Esophagus muscularis mucosa (tissue), 4 donors: ENCODE measurements around the gene NEO1. TPM values are rescaled to one million over a fixed set of nuclear protein-coding genes. Genes with fewer than 3 reads are reported as not detected.
"Not testable (repeated sequence)": the region's sequence is repeated elsewhere in the genome, so short reads cannot be mapped to it uniquely, and the experiment has no call there.

Source experiments
- DNase-seq: peaks from one replicate; pipeline ENCODE4 v3.0.0-alpha.2; 2017; ENCODE audit errors: extremely low spot score
- H3K27ac ChIP-seq, 4 donors: fragments of 200-600 bp; sonication (generic); replicated peaks in 1 of 4; 1 replicate in 3 of 4; 2 replicates in 1 of 4; pipeline ENCODE4 v1.5.1; 2016 to 2019; ENCODE audit warnings: mild to moderate bottlenecking in 1 of 4
- H3K27me3 ChIP-seq, 4 donors: fragments of 200-600 bp; sonication (generic); one replicate each; pipeline versions ENCODE4 v1.5.1 to v1.6.0; 2016 to 2019
- H3K36me3 ChIP-seq, 4 donors: fragments of 200-600 bp; sonication (generic); one replicate each; pipeline ENCODE4 v1.5.1; 2016 to 2019
- H3K4me1 ChIP-seq, 4 donors: fragments of 200-600 bp; sonication (generic); one replicate each; pipeline ENCODE4 v1.5.1; 2016 to 2019
- H3K4me3 ChIP-seq, 4 donors: fragments of 200-600 bp; sonication (generic); 1 replicate in 2 of 4; 2 replicates in 2 of 4; pipeline ENCODE4 v1.5.1; 2016 to 2019; ENCODE audit warnings: mild to moderate bottlenecking in 4 of 4, moderate library complexity in 1 of 4
- H3K9me3 ChIP-seq, 4 donors: fragments of 200-600 bp; sonication (generic); 1 replicate in 3 of 4; 2 replicates in 1 of 4; pipeline ENCODE4 v1.5.1; 2016 to 2019
- EP300 ChIP-seq: sonication (generic); formaldehyde crosslinking; IDR thresholded peaks from one replicate; pipeline ENCODE4 v1.6.1; 2017; ENCODE audit warnings: antibody characterized with exemption
- POLR2A ChIP-seq: fragments of 450-650 bp; IDR thresholded peaks from one replicate; pipeline ENCODE4 v1.6.1; 2017; ENCODE audit warnings: antibody characterized with exemption, moderate library complexity, mild to moderate bottlenecking, low read depth
- POLR2AphosphoS5 ChIP-seq, 2 donors: sonication (generic); formaldehyde crosslinking; IDR thresholded peaks; one replicate each; pipeline ENCODE4 v1.6.1; 2017; ENCODE audit warnings: antibody characterized with exemption in 2 of 2
- WGBS: methylation state at CpG from one replicate; pipeline ENCODE4 v1.1.5; 2018; 5-methylcytosine and 5-hydroxymethylcytosine counted together
- intact Hi-C: fragments of 100-400 bp; cut with DNase I; formaldehyde crosslinking; loops from one replicate; pipeline ENCODE4 v1.15.1; 2023
- total RNA-seq, 4 donors: library from RNA; depleted of rRNA; stranded (reverse); fragments of >200 nt; gene quantifications; one replicate each; pipeline versions ENCODE4 v1.1.0 to v1.2.1, GENCODE V29; 2016
- TF ChIP-seq, protein P1 (sequence below), 3 experiments: fragments of 200-600 bp in 2 of 3; fragments of 450-650 bp in 1 of 3; sonication (generic) in 2 of 3; IDR thresholded peaks; one replicate each; pipeline ENCODE4 v1.5.1; 2017 to 2019; ENCODE audit warnings: antibody characterized with exemption in 3 of 3, mild to moderate bottlenecking in 2 of 3, moderate library complexity in 1 of 3

Gene NEO1
- total RNA-seq, 4 donors from 2014 or later = 38.2 to 61.2 (median 53.5) TPM

DNA sequence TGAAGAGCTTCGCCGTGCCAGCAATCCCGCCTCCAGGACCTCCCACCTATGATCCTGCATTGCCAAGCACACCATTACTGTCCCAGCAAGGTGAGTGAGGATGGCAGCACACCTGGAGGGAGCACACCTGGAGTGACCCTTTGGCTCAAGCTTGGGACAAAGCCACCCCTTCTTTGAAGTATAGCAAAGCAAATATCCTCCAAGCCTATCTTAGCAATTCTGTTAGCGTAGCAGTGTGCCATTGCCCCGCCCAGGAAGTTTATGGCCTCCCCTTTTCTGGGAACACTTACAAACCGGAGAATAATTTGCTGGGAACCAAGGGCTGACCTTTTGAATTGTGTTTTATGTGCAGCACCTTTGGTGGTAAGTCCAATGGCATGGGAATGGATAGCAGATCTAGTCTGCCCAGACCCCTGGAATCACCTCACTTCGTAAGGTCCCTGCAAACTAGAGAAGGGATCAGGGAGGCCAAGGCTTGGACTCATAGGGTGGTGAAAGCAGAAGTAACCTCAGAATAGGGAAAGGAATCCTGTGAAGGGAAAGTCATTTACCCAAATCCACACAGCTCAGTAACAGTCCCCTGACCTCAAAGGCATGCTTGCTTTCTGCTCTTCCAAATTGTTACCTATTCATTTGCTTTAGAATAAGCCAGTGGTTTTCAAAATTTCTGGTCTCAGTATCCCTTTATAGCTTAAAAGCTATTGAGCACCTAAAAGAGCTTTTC is 246.4 kb downstream of the NEO1 start:
- H3K4me1 ChIP-seq = no peaks in the 10 kb centered on the region
- DNase-seq = no peak
- TF ChIP-seq, protein P1, sequence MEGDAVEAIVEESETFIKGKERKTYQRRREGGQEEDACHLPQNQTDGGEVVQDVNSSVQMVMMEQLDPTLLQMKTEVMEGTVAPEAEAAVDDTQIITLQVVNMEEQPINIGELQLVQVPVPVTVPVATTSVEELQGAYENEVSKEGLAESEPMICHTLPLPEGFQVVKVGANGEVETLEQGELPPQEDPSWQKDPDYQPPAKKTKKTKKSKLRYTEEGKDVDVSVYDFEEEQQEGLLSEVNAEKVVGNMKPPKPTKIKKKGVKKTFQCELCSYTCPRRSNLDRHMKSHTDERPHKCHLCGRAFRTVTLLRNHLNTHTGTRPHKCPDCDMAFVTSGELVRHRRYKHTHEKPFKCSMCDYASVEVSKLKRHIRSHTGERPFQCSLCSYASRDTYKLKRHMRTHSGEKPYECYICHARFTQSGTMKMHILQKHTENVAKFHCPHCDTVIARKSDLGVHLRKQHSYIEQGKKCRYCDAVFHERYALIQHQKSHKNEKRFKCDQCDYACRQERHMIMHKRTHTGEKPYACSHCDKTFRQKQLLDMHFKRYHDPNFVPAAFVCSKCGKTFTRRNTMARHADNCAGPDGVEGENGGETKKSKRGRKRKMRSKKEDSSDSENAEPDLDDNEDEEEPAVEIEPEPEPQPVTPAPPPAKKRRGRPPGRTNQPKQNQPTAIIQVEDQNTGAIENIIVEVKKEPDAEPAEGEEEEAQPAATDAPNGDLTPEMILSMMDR (IDR thresholded peaks at IDR 0.05) = no peak
- TF ChIP-seq POLR2A (no peak), EP300 (no peak), POLR2AphosphoS5 (IDR thresholded peaks at IDR 0.05) (no peak)
- H3K36me3 ChIP-seq = peaks cover 19 to 100% (median 73%) of the 10 kb centered on the region in 4 donors
- H3K9me3 ChIP-seq = no peaks in the 10 kb centered on the region
- WGBS = 87% methylated on average over 7 of the region's 7 CpGs
- no peaks in the 10 kb centered on the region for H3K27me3 ChIP-seq
- intact Hi-C loops = no loop called here
- no peak overlapping the region for H3K4me3 ChIP-seq
- no peak overlapping the region for H3K27ac ChIP-seq

- H3K4me3 ChIP-seq, H3K27me3 ChIP-seq, H3K27ac ChIP-seq, H3K9me3 ChIP-seq, DNase-seq, intact Hi-C loops, H3K4me1 ChIP-seq: not testable (repeated sequence)
- WGBS = 89% methylated on average over 11 of the region's 11 CpGs
- H3K36me3 ChIP-seq = peaks cover 19 to 99% (median 72%) of the 10 kb centered on the region in 4 donors
These were observed 248.0 kb downstream of the NEO1 start for GRCh38 chr15:73300286-73300685.

DNA sequence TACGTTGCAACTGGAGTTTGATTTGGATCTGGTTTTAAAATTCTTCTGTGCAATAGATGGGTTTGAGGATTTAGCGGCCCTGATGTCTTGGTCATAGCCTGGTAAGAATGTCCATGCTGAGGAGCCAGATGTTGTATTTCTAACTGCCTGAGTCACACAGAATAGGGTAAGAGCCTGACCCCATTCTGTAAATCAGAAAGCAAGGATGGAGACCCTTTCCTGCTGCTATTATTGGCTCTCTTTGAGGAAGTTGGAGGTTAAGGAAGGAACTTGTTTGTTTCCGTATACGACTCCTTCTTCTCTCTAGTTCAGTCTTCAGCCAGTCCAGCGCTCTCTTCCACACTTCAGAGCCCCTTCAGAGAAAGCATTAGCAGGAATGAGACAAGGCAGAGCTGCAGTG is 251.4 kb downstream of the NEO1 start:
- no peak for DNase-seq
- Histone ChIP-seq H3K4me3 (no peak overlapping the region), H3K9me3 (no peaks in the 10 kb centered on the region), H3K27me3 (no peaks in the 10 kb centered on the region), H3K4me1 (no peaks in the 10 kb centered on the region), H3K27ac (no peak overlapping the region), H3K36me3 (peaks cover 11 to 71% (median 54%) of the 10 kb centered on the region in 4 donors)
- intact Hi-C loops = no loop called here
- WGBS = 63% methylated on average over 5 of the region's 5 CpGs
- TF ChIP-seq POLR2AphosphoS5 (IDR thresholded peaks at IDR 0.05) = no peak
- no peak for TF ChIP-seq POLR2A
- TF ChIP-seq, protein P1 (IDR thresholded peaks at IDR 0.05) = no peak
- no peak for TF ChIP-seq EP300

GRCh38 chr15:73305331-73306211 is 253.3 kb downstream of the NEO1 start:
- TF ChIP-seq, protein P1 (IDR thresholded peaks at IDR 0.05) = peak in 1 of 3 experiments; percentile 17
- no peak for TF ChIP-seq EP300
- Histone ChIP-seq H3K27ac (no peak overlapping the region), H3K27me3 (no peaks in the 10 kb centered on the region), H3K4me3 (no peak overlapping the region), H3K36me3 (peaks cover 0 to 55% (median 39%) of the 10 kb centered on the region in 4 donors), H3K9me3 (no peaks in the 10 kb centered on the region), H3K4me1 (no peaks in the 10 kb centered on the region)
- DNase-seq = no peak
- intact Hi-C loops = no loop called here
- WGBS = 72% methylated on average over 12 of the region's 12 CpGs

DNA sequence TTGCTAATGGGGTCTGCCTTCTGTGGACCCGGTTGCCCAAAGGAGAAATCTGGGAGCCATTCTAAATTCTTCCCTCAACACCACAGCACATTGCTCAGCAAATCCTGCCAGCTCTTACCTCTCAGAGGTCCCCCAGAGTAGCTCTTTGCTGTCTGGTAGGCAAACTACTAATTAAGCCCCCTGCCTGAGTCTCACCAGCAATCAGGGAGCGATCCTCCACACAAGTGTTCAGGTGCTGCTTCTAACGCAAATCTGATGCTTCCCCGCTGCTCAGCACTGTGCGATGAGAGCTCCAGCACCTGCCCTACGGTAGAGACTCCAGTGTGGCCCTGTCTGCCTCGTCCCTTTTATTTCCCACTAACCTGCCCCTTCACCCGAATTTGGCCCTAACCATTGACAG is 256.0 kb downstream of the NEO1 start:
- DNase-seq = no peak
- H3K27ac ChIP-seq = no peak overlapping the region
- 91% methylated on average over 8 of the region's 8 CpGs for WGBS
- H3K9me3 ChIP-seq = no peaks in the 10 kb centered on the region
- no peaks in the 10 kb centered on the region for H3K4me1 ChIP-seq
- intact Hi-C loops = no loop called here
- H3K4me3 ChIP-seq = no peak overlapping the region
- H3K36me3 ChIP-seq = peaks cover 0 to 27% (median 14%) of the 10 kb centered on the region in 4 donors
- no peaks in the 10 kb centered on the region for H3K27me3 ChIP-seq
- no peak for TF ChIP-seq POLR2AphosphoS5 (IDR thresholded peaks at IDR 0.05)
- TF ChIP-seq, protein P1 (IDR thresholded peaks at IDR 0.05) = no peak
- TF ChIP-seq EP300 = no peak
- no peak for TF ChIP-seq POLR2A
